Calu3 (cell line): ENCODE data around the gene SLIT3. TPM values are rescaled to one million over a fixed set of nuclear protein-coding genes. Genes with fewer than 3 reads are reported as not detected.

Source experiments
- BruUV-seq: library from RNA; stranded (reverse); fragments of 400-500 nt; replicated peaks from 2 replicates; lab custom pipeline; 2021; lab: Mats Ljungman, UMichigan
- CTCF ChIA-PET: fragments of 300-600 bp; sonication (Branson Sonifier 250); formaldehyde crosslinking; loops from one replicate; lab custom pipeline; 2022; ENCODE audit warnings: antibody characterized with exemption; lab: Charles Lee
- DNase-seq: peaks from one replicate; pipeline ENCODE4 v3.0.0; 2022
- H3K27ac Mint-ChIP-seq: one replicate; pipeline ENCODE4 v1.8.0; 2022; ENCODE audit warnings: mixed read lengths; ENCODE audit not compliant: unreplicated experiment
- H3K27me3 Mint-ChIP-seq: one replicate; pipeline ENCODE4 v1.8.0; 2022; ENCODE audit warnings: mixed read lengths; ENCODE audit not compliant: unreplicated experiment
- H3K36me3 Mint-ChIP-seq: one replicate; pipeline ENCODE4 v1.8.0; 2022; ENCODE audit warnings: mild to moderate bottlenecking, moderate library complexity, mixed read lengths; ENCODE audit not compliant: insufficient read depth, unreplicated experiment
- H3K4me1 Mint-ChIP-seq: one replicate; pipeline ENCODE4 v1.8.0; 2022; ENCODE audit warnings: mild to moderate bottlenecking, low read depth, mixed read lengths; ENCODE audit not compliant: unreplicated experiment
- H3K4me3 Mint-ChIP-seq: one replicate; pipeline ENCODE4 v1.8.0; 2022; ENCODE audit warnings: mild to moderate bottlenecking, low read depth, moderate library complexity, mixed read lengths; ENCODE audit not compliant: unreplicated experiment
- H3K9me3 Mint-ChIP-seq: one replicate; pipeline ENCODE4 v1.8.0; 2022; ENCODE audit warnings: low read depth, mixed read lengths; ENCODE audit not compliant: unreplicated experiment
- intact Hi-C: fragments of 100-400 bp; cut with micrococcal nuclease; formaldehyde crosslinking; loops from one replicate; pipeline ENCODE4 v1.10.0; 2022; ENCODE audit not compliant: unreplicated experiment
- total RNA-seq: library from RNA; stranded (reverse); gene quantifications from 2 replicates; pipeline ENCODE4 v1.2.3, GENCODE V29; 2022
- TF ChIP-seq, protein P1 (sequence below): fragments of 200-600 bp; IDR thresholded peaks from one replicate; pipeline ENCODE4 v1.8.0; 2022; ENCODE audit warnings: antibody characterized with exemption; ENCODE audit not compliant: unreplicated experiment

Gene SLIT3
- total RNA-seq, 1 experiment from 2014 or later, result not detected

DNA sequence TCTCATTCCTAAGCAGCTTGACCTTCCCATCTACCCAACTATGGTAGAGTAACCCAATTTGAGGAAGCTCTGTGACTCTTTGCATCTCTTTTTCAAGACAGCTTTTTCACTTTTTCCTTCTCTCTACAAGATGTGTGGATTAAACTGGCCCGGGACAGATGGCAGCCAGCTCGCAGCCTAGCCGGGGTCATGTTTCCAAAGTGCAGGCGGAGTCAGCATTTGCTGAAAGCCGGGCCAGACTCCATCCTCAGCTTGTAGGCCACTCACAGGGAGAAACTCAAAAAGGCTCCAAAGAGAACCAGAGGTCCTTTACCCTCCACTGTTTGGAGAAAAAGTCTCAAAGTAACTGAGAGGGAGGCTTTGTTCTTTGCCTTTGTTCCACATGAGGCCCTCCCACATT lies 435.0 kb downstream of the SLIT3 start:
- H3K27me3 Mint-ChIP-seq, result peaks cover 44% of the 10 kb centered on the region
- TF ChIP-seq, protein P1, sequence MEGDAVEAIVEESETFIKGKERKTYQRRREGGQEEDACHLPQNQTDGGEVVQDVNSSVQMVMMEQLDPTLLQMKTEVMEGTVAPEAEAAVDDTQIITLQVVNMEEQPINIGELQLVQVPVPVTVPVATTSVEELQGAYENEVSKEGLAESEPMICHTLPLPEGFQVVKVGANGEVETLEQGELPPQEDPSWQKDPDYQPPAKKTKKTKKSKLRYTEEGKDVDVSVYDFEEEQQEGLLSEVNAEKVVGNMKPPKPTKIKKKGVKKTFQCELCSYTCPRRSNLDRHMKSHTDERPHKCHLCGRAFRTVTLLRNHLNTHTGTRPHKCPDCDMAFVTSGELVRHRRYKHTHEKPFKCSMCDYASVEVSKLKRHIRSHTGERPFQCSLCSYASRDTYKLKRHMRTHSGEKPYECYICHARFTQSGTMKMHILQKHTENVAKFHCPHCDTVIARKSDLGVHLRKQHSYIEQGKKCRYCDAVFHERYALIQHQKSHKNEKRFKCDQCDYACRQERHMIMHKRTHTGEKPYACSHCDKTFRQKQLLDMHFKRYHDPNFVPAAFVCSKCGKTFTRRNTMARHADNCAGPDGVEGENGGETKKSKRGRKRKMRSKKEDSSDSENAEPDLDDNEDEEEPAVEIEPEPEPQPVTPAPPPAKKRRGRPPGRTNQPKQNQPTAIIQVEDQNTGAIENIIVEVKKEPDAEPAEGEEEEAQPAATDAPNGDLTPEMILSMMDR, result no peak
- DNase-seq, result no peak
- intact Hi-C loops, result no loop called here
- H3K4me3 Mint-ChIP-seq, result no peak overlapping the region
- H3K36me3 Mint-ChIP-seq, result no peaks in the 10 kb centered on the region
- H3K27ac Mint-ChIP-seq, result no peak overlapping the region
- H3K4me1 Mint-ChIP-seq, result no peaks in the 10 kb centered on the region
- CTCF ChIA-PET, result no interaction called here
- no peaks in the 10 kb centered on the region for H3K9me3 Mint-ChIP-seq
- BruUV-seq, result no TSS peak

DNA sequence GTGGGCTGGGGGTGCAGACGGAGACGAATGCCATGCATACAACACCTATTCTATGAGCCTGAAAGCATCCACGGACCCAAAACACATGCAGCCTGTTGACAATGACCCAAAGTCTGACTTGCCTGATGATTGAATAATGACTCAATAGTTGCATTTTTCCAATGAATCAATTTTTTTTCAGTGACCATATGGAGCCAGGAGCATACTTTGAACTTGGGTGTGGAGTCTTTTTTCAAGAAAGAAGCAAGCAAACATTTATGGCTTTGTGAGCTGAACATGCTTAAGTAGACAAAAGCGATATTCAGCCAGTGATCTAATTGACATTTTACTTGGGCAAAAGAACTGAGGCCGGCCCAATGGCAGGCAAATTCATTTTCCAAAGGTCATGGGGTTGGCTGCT lies 437.9 kb downstream of the SLIT3 start:
- TF ChIP-seq, protein P1, result no peak
- Mint-ChIP-seq H3K4me3 (no peak overlapping the region), H3K36me3 (no peaks in the 10 kb centered on the region), H3K9me3 (no peaks in the 10 kb centered on the region), H3K27ac (no peak overlapping the region), H3K27me3 (peaks cover 44% of the 10 kb centered on the region), H3K4me1 (no peaks in the 10 kb centered on the region)
- CTCF ChIA-PET, result no interaction called here
- no TSS peak for BruUV-seq
- intact Hi-C loops, result no loop called here
- no peak for DNase-seq

DNA sequence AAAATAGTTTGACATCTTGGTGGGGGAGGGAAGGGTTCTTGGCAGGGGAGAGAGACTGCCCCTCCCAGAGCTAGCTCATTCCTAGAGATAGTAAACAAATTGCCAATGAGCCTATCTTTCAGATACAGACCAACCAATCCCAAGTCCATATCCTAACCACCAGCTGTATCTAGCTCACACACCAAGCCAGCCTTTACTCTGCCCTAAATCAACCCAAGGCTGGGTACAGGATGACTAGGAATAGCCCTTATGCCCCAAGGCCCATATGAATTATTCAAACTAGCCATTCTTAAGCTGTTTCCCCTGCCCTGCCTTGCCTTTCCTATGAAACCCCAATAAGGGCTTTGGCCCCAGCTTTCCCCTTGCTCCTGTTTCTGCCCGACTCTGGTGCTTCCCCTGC lies 440.4 kb downstream of the SLIT3 start:
- CTCF ChIA-PET, result no interaction called here
- no peak overlapping the region for H3K27ac Mint-ChIP-seq
- no peaks in the 10 kb centered on the region for H3K4me1 Mint-ChIP-seq
- DNase-seq, result no peak
- H3K4me3 Mint-ChIP-seq, result no peak overlapping the region
- BruUV-seq, result no TSS peak
- intact Hi-C loops, result no loop called here
- H3K27me3 Mint-ChIP-seq, result peaks cover 52% of the 10 kb centered on the region
- H3K9me3 Mint-ChIP-seq, result no peaks in the 10 kb centered on the region
- TF ChIP-seq, protein P1, result no peak
- no peaks in the 10 kb centered on the region for H3K36me3 Mint-ChIP-seq

DNA sequence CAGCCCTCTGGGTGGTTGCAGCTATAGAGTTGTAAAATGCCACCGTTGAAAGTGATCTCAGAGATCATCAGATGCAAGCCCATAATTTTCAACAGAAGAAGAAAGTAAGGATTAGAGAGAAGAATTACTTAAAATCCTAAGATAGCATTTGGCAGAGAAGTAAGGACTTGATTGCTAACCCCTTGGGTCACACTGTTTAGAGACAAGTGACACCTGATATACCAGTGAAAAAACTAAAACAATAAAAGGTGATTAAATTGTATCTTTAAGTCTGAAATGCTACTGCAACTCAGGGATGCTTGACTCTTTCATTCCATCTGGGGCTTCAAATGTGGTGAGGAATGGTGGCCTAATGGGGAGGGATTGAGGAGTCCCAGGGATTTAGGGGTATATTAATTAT lies 440.9 kb downstream of the SLIT3 start:
- Mint-ChIP-seq H3K9me3 (no peaks in the 10 kb centered on the region), H3K27ac (no peak overlapping the region), H3K4me3 (no peak overlapping the region), H3K4me1 (no peaks in the 10 kb centered on the region), H3K27me3 (peaks cover 56% of the 10 kb centered on the region), H3K36me3 (no peaks in the 10 kb centered on the region)
- DNase-seq, result no peak
- TF ChIP-seq, protein P1, result no peak
- BruUV-seq, result no TSS peak
- CTCF ChIA-PET, result interaction anchor here (0.5 kb wide), 1 partner anchor 1913 kb away, joined by 4 read pairs; no protein-coding TSS in a partner anchor
- intact Hi-C loops, result no loop called here
